Progenitor cell of endocrine pancreas (in vitro differentiated cells): ENCODE measurements around the gene TXN2. TPM values are rescaled to one million over a fixed set of nuclear protein-coding genes. Genes with fewer than 3 reads are reported as not detected.

ENCODE experiments used
- DNase-seq: peaks from one replicate; pipeline ENCODE4 v3.0.0; 2021; ENCODE audit warnings: low spot score; ENCODE audit not compliant: unreplicated experiment
- H3K27ac Mint-ChIP-seq: 2 replicates; pipeline ENCODE4 v1.8.0; 2021; ENCODE audit warnings: mild to moderate bottlenecking, moderate library complexity, mixed read lengths
- H3K27me3 Mint-ChIP-seq: 2 replicates; pipeline ENCODE4 v1.8.0; 2021; ENCODE audit warnings: mixed read lengths
- H3K36me3 Mint-ChIP-seq: 2 replicates; pipeline ENCODE4 v1.8.0; 2022; ENCODE audit warnings: mixed read lengths; ENCODE audit not compliant: insufficient read depth
- H3K4me1 Mint-ChIP-seq: 2 replicates; pipeline ENCODE4 v1.8.0; 2021; ENCODE audit warnings: low read depth, mixed read lengths
- H3K4me3 Mint-ChIP-seq: 2 replicates; pipeline ENCODE4 v1.8.0; 2021; ENCODE audit warnings: low read depth, mild to moderate bottlenecking, moderate library complexity, mixed read lengths
- H3K9me3 Mint-ChIP-seq: 2 replicates; pipeline ENCODE4 v1.8.0; 2021; ENCODE audit warnings: low read depth, mixed read lengths
- total RNA-seq: library from RNA; stranded (reverse); gene quantifications from 2 replicates; pipeline ENCODE4 v1.2.1, GENCODE V29; 2021
- TF ChIP-seq, protein P1 (sequence below): fragments of 200-600 bp; sonication (generic); IDR thresholded peaks from one replicate; pipeline ENCODE4 v1.5.0; 2021; ENCODE audit warnings: antibody characterized with exemption, mild to moderate bottlenecking; ENCODE audit not compliant: unreplicated experiment

TXN2 gene
- total RNA-seq, 1 donor from 2014 or later = 59.6 TPM

DNA sequence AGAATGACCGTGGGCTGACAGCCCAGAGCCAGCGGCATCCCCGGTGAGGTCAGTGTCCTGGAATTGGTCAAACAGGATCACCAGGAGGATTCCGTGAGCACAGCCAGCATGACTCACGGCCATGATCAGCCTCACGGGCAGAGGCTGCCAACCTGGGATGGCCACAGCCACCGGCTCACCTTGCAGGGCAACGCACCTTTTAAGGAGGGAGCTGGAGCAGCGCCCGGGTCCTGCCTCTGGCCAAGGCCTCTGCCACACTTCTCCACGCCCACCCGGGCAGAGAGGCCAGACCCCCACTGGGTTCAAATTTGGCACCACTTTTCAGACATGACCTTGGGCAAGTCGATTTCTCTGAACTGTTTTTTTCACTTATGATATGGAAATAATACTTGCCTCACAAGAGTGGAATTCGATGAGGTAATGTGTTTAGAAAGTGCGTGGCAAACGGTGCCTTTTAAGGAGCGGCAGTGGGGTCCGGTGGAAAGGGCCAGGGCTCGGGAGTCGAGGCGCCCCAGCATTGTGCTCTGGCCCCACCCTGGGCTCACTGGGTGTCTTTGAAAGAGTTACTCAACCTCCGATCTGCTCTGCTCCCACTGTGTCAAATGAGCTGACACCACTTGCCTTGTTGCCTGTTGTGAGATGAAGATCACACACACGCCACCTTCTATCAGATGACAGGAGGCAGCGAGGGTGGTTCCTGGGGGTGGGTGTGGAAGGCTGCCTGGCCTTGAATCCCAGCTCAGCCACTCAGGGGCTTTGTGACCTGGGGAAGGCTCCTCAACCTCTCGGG, 16.0 kb downstream of the TXN2 start:
- Mint-ChIP-seq H3K4me1 (peaks cover 9% of the 10 kb centered on the region), H3K36me3 (no peaks in the 10 kb centered on the region)
- DNase-seq = no peak

DNA sequence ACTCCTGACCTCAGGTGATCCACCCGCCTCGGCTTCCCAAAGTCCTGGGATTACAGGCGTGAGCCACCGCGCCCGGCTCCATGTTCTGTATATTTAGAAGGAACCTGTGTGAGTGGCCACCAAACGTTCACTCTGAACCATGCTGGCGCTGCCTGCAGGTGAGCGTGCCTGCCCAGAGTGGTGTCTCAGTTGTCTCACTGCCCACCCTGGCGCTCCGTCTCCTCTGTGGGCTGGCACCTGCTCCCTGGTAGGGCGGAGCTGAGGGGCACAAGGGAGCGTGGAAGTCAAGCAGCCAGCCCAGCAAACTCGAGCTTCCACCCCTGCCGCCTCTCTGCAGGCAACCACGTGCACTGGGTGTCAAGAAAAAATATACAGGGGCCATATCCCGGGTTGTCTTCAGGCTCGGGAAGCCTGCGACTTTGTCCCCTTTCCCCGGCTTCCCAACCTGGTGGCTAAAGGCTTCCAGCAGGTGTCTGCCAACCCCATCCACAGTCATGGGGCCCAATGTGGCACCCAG, 16.7 kb downstream of the TXN2 start:
- H3K4me1 Mint-ChIP-seq = peaks cover 13% of the 10 kb centered on the region
- no peak for DNase-seq
- TF ChIP-seq, protein P1, sequence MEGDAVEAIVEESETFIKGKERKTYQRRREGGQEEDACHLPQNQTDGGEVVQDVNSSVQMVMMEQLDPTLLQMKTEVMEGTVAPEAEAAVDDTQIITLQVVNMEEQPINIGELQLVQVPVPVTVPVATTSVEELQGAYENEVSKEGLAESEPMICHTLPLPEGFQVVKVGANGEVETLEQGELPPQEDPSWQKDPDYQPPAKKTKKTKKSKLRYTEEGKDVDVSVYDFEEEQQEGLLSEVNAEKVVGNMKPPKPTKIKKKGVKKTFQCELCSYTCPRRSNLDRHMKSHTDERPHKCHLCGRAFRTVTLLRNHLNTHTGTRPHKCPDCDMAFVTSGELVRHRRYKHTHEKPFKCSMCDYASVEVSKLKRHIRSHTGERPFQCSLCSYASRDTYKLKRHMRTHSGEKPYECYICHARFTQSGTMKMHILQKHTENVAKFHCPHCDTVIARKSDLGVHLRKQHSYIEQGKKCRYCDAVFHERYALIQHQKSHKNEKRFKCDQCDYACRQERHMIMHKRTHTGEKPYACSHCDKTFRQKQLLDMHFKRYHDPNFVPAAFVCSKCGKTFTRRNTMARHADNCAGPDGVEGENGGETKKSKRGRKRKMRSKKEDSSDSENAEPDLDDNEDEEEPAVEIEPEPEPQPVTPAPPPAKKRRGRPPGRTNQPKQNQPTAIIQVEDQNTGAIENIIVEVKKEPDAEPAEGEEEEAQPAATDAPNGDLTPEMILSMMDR = no peak
- H3K27ac Mint-ChIP-seq = no peak overlapping the region
- H3K4me3 Mint-ChIP-seq = no peak overlapping the region
- H3K9me3 Mint-ChIP-seq = no peaks in the 10 kb centered on the region
- no peaks in the 10 kb centered on the region for H3K36me3 Mint-ChIP-seq
- H3K27me3 Mint-ChIP-seq = no peaks in the 10 kb centered on the region

More for the DNA sequence above, 16.0 kb downstream of the TXN2 start:
- H3K9me3 Mint-ChIP-seq = no peaks in the 10 kb centered on the region
- no peaks in the 10 kb centered on the region for H3K27me3 Mint-ChIP-seq
- TF ChIP-seq, protein P1 = no peak
- H3K27ac Mint-ChIP-seq = peak overlapping the region; percentile 85
- no peak overlapping the region for H3K4me3 Mint-ChIP-seq

DNA sequence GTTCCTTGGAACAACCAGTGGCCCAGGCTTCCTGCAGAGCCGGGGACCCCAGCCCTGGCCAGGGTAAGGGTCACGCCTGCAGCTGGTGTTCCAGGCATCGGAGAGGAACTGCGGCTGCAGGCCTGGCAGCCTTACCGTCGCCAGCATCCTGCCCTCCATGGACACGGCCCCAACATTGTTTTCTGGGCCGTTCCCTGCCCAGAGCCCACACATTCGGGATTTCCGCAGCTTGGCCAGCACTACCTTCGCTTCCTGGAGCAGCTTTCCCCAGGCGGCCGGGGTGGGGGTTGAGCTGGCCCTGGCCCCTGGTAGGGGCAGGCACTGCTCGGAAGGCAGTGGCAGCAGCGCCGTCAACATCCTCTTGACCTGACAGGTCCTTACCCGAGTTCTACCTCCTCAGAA, 17.7 kb downstream of the TXN2 start:
- no peaks in the 10 kb centered on the region for H3K36me3 Mint-ChIP-seq
- no peak overlapping the region for H3K27ac Mint-ChIP-seq
- DNase-seq = no peak
- no peaks in the 10 kb centered on the region for H3K27me3 Mint-ChIP-seq
- peaks cover 20% of the 10 kb centered on the region for H3K4me1 Mint-ChIP-seq
- TF ChIP-seq, protein P1 = no peak
- H3K9me3 Mint-ChIP-seq = no peaks in the 10 kb centered on the region
- no peak overlapping the region for H3K4me3 Mint-ChIP-seq

DNA sequence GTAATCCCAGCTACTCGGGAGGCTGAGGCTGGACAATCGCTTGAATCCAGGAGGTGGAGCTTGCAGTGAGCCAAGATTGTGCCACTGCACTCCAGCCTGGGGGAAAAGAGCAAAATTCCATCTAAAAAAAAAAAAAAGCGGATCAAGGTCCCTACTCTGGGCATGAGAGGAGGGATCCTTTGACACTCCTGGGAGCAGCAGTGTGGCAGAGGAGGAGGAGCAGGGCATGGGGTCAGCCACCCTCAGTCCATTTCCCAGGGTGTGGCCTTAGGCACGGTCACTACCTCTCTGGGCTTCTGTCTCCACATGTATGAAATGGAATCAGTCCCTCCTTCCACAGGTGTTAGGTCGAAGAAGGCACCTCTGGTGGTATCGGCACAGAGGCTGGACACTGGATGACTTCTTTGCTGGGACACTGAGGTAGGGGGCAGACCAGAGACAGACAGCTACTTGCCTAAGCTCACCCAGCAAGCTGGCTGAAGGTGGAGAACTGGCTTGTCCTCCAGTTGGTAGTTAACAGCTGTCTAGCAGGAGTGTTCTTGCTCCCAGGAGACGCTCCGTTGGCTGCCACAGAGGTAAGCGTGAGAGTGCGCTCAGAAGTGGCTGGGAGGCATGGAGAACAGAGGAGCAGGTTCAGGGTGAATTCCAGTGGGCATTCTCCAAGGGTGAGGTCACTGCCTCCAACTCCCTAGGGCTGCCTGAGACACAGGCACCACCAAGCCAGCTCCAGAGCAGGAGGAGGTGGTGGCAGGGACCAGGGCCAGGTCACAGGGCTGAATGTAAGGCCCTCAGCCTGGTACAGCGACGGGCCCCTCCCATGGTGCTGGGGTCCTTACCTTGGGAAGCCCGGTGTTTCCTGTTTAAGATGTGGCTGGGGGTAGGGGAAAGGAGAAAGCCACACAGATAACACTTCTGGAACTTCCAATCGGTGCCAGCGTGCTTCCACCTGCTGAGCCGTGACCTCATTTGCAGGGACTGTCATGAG, 19.5 kb downstream of the TXN2 start:
- Mint-ChIP-seq H3K27me3 (no peaks in the 10 kb centered on the region), H3K36me3 (no peaks in the 10 kb centered on the region), H3K9me3 (no peaks in the 10 kb centered on the region), H3K4me1 (peaks cover 20% of the 10 kb centered on the region), H3K4me3 (no peak overlapping the region), H3K27ac (peak overlapping the region; percentile 97)
- TF ChIP-seq, protein P1 = no peak
- peak; percentile 35 for DNase-seq

DNA sequence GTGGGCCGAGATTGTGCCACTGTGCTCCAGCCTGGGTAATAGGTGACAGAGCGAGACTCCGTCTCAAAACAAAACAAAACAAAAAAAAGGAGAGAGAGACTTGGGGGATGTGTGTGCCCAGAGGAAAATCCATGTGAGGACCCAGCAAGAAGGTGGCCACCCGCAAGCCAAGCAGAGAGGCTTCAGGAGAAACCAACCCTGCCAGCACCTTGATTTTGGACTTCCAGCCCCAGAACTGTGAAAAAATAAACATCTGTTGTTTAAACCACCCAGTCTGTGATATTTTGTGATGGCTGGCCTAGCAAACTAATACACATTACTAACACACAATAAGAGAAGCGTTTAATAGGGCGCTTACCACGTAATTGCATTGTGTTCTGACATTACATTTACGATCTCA, 21.2 kb downstream of the TXN2 start:
- TF ChIP-seq, protein P1 = no peak
- H3K36me3 Mint-ChIP-seq = no peaks in the 10 kb centered on the region
- DNase-seq = no peak
- peak overlapping the region; percentile 98 for H3K27ac Mint-ChIP-seq
- H3K27me3 Mint-ChIP-seq = no peaks in the 10 kb centered on the region
- no peaks in the 10 kb centered on the region for H3K9me3 Mint-ChIP-seq
- H3K4me1 Mint-ChIP-seq = peaks cover 26% of the 10 kb centered on the region
- no peak overlapping the region for H3K4me3 Mint-ChIP-seq
